Measurements from ENCODE around the gene RPS6KA5. TPM values are rescaled to one million over a fixed set of nuclear protein-coding genes. Genes with fewer than 3 reads are reported as not detected.

RPS6KA5 gene
- total RNA-seq, 2 donors from 2014 or later: 3.3 to 5.1 TPM

GRCh38 chr14:91078095-91078737 is 17.8 kb upstream of the RPS6KA5 start:
- Histone ChIP-seq H3K4me1 (ENCODE audit: control insufficient read depth, insufficient read depth, low read length) (no peaks in the 10 kb centered on the region), H3K27ac (ENCODE audit: low read depth, low read length) (no peak overlapping the region), H3K4me3 (ENCODE audit: low read length) (no peak overlapping the region), H3K9ac (ENCODE audit: extremely low read depth, low read length, poor library complexity, severe bottlenecking) (no peak overlapping the region), H3K27me3 (ENCODE audit: control insufficient read depth, insufficient read depth, low read length, poor library complexity, severe bottlenecking) (no peaks in the 10 kb centered on the region), H3K36me3 (ENCODE audit: control insufficient read depth, insufficient read depth, low read length) (no peaks in the 10 kb centered on the region), H3K9me3 (ENCODE audit: control insufficient read depth, low read length) (no peaks in the 10 kb centered on the region)
- DNase-seq: no peak
- Mint-ChIP-seq H3K4me3 (no peak overlapping the region), H3K9me3 (no peaks in the 10 kb centered on the region), H3K27me3 (ENCODE audit: insufficient read depth) (no peaks in the 10 kb centered on the region), H3K4me1 (no peaks in the 10 kb centered on the region), H3K27ac (no peak overlapping the region), H3K36me3 (ENCODE audit: low read depth) (no peaks in the 10 kb centered on the region)
- TF ChIP-seq CTCF (conservative IDR thresholded peaks at IDR 0.05): no peak
- WGBS, 2 experiments (ENCODE audit: insufficient coverage in 1 of 2, insufficient read length in 1 of 2): 83 to 91% methylated on average over 7 to 8 of the region's 9 CpGs

- H3K36me3 Mint-ChIP-seq (ENCODE audit: low read depth): no peaks in the 10 kb centered on the region
- Histone ChIP-seq H3K36me3 (ENCODE audit: control insufficient read depth, insufficient read depth, low read length) (no peaks in the 10 kb centered on the region), H3K9ac (ENCODE audit: extremely low read depth, low read length, poor library complexity, severe bottlenecking) (no peak overlapping the region), H3K4me3 (ENCODE audit: low read length) (no peak overlapping the region), H3K27me3 (ENCODE audit: control insufficient read depth, insufficient read depth, low read length, poor library complexity, severe bottlenecking) (no peaks in the 10 kb centered on the region), H3K9me3 (ENCODE audit: control insufficient read depth, low read length) (no peaks in the 10 kb centered on the region), H3K4me1 (ENCODE audit: control insufficient read depth, insufficient read depth, low read length) (no peaks in the 10 kb centered on the region), H3K27ac (ENCODE audit: low read depth, low read length) (no peak overlapping the region)
- 91 to 100% methylated on average over 1 to 5 of the region's 5 CpGs for WGBS, 2 experiments (ENCODE audit: insufficient coverage in 1 of 2, insufficient read length in 1 of 2)
- TF ChIP-seq CTCF (conservative IDR thresholded peaks at IDR 0.05): no peak
- no peaks in the 10 kb centered on the region for H3K9me3 Mint-ChIP-seq
- no peaks in the 10 kb centered on the region for H3K27me3 Mint-ChIP-seq (ENCODE audit: insufficient read depth)
- DNase-seq: no peak
- no peaks in the 10 kb centered on the region for H3K4me1 Mint-ChIP-seq
- H3K4me3 Mint-ChIP-seq: no peak overlapping the region
- no peak overlapping the region for H3K27ac Mint-ChIP-seq
Observed at GRCh38 chr14:91075553-91075952, 15.1 kb upstream of the RPS6KA5 start.

GRCh38 chr14:91070572-91070971 is 10.1 kb upstream of the RPS6KA5 start:
- H3K27ac Mint-ChIP-seq: no peak overlapping the region
- Histone ChIP-seq H3K4me3 (ENCODE audit: low read length) (no peak overlapping the region), H3K9me3 (ENCODE audit: control insufficient read depth, low read length) (no peaks in the 10 kb centered on the region), H3K9ac (ENCODE audit: extremely low read depth, low read length, poor library complexity, severe bottlenecking) (no peak overlapping the region), H3K27ac (ENCODE audit: low read depth, low read length) (no peak overlapping the region), H3K27me3 (ENCODE audit: control insufficient read depth, insufficient read depth, low read length, poor library complexity, severe bottlenecking) (no peaks in the 10 kb centered on the region), H3K4me1 (ENCODE audit: control insufficient read depth, insufficient read depth, low read length) (no peaks in the 10 kb centered on the region), H3K36me3 (ENCODE audit: control insufficient read depth, insufficient read depth, low read length) (no peaks in the 10 kb centered on the region)
- DNase-seq: no peak
- no peak for TF ChIP-seq CTCF (conservative IDR thresholded peaks at IDR 0.05)
- no peaks in the 10 kb centered on the region for H3K9me3 Mint-ChIP-seq
- H3K4me3 Mint-ChIP-seq: no peak overlapping the region
- H3K4me1 Mint-ChIP-seq: no peaks in the 10 kb centered on the region
- H3K27me3 Mint-ChIP-seq (ENCODE audit: insufficient read depth): no peaks in the 10 kb centered on the region
- H3K36me3 Mint-ChIP-seq (ENCODE audit: low read depth): no peaks in the 10 kb centered on the region

Data from endodermal cell (in vitro differentiated cells).